ENCODE results near the gene CTBP2.
A peak's percentile ranks its signal among the peaks of the same experiment; 100 is the strongest.

DNA sequence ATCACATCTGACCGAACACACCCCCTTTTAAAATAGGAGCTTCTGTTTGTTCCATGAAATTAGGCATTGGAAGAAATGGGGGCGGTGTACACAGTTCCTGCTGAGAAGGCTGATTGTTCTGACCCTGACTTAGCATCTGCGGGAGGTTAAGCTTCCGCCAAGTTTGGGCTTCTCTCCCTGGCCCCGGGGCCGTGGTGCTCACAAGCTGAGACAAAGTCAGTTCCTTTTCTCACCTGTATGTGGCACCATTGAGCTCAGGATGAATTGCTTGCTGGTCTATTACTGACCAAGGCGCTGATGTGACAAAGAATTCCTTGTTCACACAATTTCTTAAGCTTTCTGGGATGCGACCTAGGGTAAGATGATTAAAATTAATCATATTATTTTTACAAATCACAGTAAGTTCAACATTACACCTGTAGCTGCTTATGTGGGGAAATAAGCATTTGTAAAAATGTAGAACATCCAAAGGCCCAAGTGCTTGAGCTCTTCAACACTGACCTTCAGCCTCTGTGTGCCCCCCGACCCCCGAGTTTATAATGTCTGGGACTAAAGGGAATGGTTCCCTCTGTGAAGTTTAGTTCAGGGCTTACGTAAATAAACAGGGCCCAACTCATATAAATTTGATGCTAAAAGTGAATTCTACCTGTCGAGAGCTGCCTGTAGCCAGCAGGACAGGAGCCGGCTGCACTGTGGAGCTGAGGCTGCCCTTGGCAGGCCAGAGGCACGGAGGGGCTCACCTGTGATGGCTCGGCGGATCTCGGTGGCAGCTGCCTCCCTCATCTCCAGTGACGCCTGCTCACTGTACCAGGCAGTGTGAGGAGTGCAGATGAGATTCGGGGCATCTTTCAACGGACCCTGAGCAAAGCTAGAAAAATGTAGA lies 167.7 kb downstream of the CTBP2 start:
- no peak for TF ChIP-seq POLR2A (IDR thresholded peaks at IDR 0.05)
- TF ChIP-seq, protein P1, sequence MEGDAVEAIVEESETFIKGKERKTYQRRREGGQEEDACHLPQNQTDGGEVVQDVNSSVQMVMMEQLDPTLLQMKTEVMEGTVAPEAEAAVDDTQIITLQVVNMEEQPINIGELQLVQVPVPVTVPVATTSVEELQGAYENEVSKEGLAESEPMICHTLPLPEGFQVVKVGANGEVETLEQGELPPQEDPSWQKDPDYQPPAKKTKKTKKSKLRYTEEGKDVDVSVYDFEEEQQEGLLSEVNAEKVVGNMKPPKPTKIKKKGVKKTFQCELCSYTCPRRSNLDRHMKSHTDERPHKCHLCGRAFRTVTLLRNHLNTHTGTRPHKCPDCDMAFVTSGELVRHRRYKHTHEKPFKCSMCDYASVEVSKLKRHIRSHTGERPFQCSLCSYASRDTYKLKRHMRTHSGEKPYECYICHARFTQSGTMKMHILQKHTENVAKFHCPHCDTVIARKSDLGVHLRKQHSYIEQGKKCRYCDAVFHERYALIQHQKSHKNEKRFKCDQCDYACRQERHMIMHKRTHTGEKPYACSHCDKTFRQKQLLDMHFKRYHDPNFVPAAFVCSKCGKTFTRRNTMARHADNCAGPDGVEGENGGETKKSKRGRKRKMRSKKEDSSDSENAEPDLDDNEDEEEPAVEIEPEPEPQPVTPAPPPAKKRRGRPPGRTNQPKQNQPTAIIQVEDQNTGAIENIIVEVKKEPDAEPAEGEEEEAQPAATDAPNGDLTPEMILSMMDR (IDR thresholded peaks at IDR 0.05): peak; percentile 51 to 74 (median 68)

Data from thyroid gland (tissue), 4 donors.